HepG2 (cell line): ENCODE measurements around the gene RIOK3. TPM values are rescaled to one million over a fixed set of nuclear protein-coding genes. Genes with fewer than 3 reads are reported as not detected.

Source experiments
- CBFB ChIP-seq: sonication (generic); formaldehyde crosslinking; IDR thresholded peaks from 2 replicates; pipeline ENCODE4 v1.4.0; 2020; ENCODE audit warnings: missing genetic modification reagents
- GTF2F1 ChIP-seq: fragments of 150-350 bp; IDR thresholded peaks from 2 replicates; pipeline ENCODE4 v1.6.1; 2014; ENCODE audit warnings: low read length
- HMG20A ChIP-seq: IDR thresholded peaks from 2 replicates; pipeline ENCODE4 v1.6.1; 2016; ENCODE audit warnings: borderline replicate concordance
- KDM3A ChIP-seq: IDR thresholded peaks from 2 replicates; pipeline ENCODE4 v1.6.1; 2018; ENCODE audit warnings: low read depth, missing compliant biosample characterization
- MAFK ChIP-seq, 2 experiments: IDR thresholded peaks in 1 of 2; conservative IDR thresholded peaks in 1 of 2; 2 replicates each; pipeline ENCODE4 v1.6.1; 2011; ENCODE audit warnings: improper control_type of control experiment in 2 of 2, low read length in 2 of 2
- NONO ChIP-seq, 2 experiments: fragments of 450-650 bp in 1 of 2; sonication (generic) in 1 of 2; formaldehyde crosslinking in 1 of 2; IDR thresholded peaks in 1 of 2; conservative IDR thresholded peaks in 1 of 2; 2 replicates each; pipeline versions ENCODE4 v1.6.1 to v1.8.0; 2017 to 2022; ENCODE audit warnings: mild to moderate bottlenecking in 1 of 2, missing genetic modification reagents in 1 of 2, moderate library complexity in 1 of 2
- SPEN ChIP-seq: sonication (generic); formaldehyde crosslinking; IDR thresholded peaks from 2 replicates; pipeline ENCODE4 v1.5.1; 2020; ENCODE audit warnings: low read depth, mild to moderate bottlenecking, missing genetic modification reagents
- XBP1 ChIP-seq: sonication (generic); formaldehyde crosslinking; IDR thresholded peaks from 2 replicates; pipeline ENCODE4 v1.5.0; 2020; ENCODE audit warnings: missing genetic modification reagents
- YY1 ChIP-seq: IDR thresholded peaks from 2 replicates; pipeline ENCODE4 v1.6.1; 2011; ENCODE audit warnings: low read length, low read depth, moderate library complexity, mild to moderate bottlenecking; ENCODE audit not compliant: insufficient read depth, insufficient replicate concordance
- ZNF577 ChIP-seq: sonication (generic); formaldehyde crosslinking; IDR thresholded peaks from 2 replicates; pipeline ENCODE4 v1.4.0; 2020; ENCODE audit warnings: mild to moderate bottlenecking, low read depth, missing genetic modification reagents, borderline replicate concordance
- ZNF639 ChIP-seq: conservative IDR thresholded peaks from 2 replicates; pipeline ENCODE4 v1.6.1; 2018; ENCODE audit warnings: missing genetic modification reagents
- ZNF710 ChIP-seq: sonication (generic); formaldehyde crosslinking; IDR thresholded peaks from 2 replicates; pipeline ENCODE4 v1.5.0; 2020; ENCODE audit warnings: mild to moderate bottlenecking, missing genetic modification reagents, borderline replicate concordance
- polyA plus RNA-seq, 8 experiments: library from polyadenylated mRNA; depleted of rRNA in 3 of 8; stranded (reverse) in 7 of 8; unstranded in 1 of 8; fragments of >200 nt; fragmentation: Illumina TruSeq in 4 of 8; extraction: Trizol in 4 of 8; gene quantifications; 2 replicates each; pipeline versions ENCODE4 v1.2.1 to v1.2.3, GENCODE V29; 2011 to 2016; ENCODE audit warnings: low read depth in 4 of 8, missing spikeins in 1 of 8, mixed read lengths in 1 of 8; ENCODE audit not compliant: insufficient read depth in 1 of 8
- total RNA-seq, 5 experiments: library from RNA; depleted of rRNA; stranded (reverse); fragments of >200 nt; fragmentation: Illumina TruSeq; extraction: Trizol; gene quantifications; 2 replicates each; pipeline ENCODE4 v1.2.3, GENCODE V29; 2016; ENCODE audit warnings: low read depth in 1 of 5

RIOK3 gene
- total and polyA plus RNA-seq, 2 of the 13 experiments (the other 11 are each of a cell fraction or from before 2014, with no cell fraction given): 26.7 to 36.0 TPM

- no peak for TF ChIP-seq GTF2F1
- peak; percentile 15 to 33; a peak in 1 of 4 replicates for TF ChIP-seq MAFK (conservative IDR thresholded peaks at IDR 0.05 in 1 of 2, IDR thresholded peaks at IDR 0.05 in 1 of 2; ENCODE audit: low read length in 2 of 2)
- no peak for TF ChIP-seq YY1
- no peak for TF ChIP-seq ZNF577
- TF ChIP-seq NONO (IDR thresholded peaks at IDR 0.05): no peak
- TF ChIP-seq NONO (CRISPR knock-in tag; conservative IDR thresholded peaks at IDR 0.05): no peak
- peak; percentile 75; the same call in 1 of the 2 replicates for TF ChIP-seq XBP1
- no peak for TF ChIP-seq KDM3A (CRISPR knock-in tag)
- no peak for TF ChIP-seq ZNF710 (CRISPR knock-in tag)
- no peak for TF ChIP-seq ZNF639 (CRISPR knock-in tag)
- no peak for TF ChIP-seq HMG20A
- no peak for TF ChIP-seq SPEN
- TF ChIP-seq CBFB: no peak
- TF ChIP-seq, all 625 proteins: peak for 9
Observed at GRCh38 chr18:23421277-23421676, 31.8 kb upstream of the RIOK3 start (continued).
